Caki2 (cell line): ENCODE data around the gene SPON1. TPM values are rescaled to one million over a fixed set of nuclear protein-coding genes. Genes with fewer than 3 reads are reported as not detected.
A peak's percentile ranks its signal among the peaks of the same experiment; 100 is the strongest.
"Not testable (repeated sequence)": the region's sequence is repeated elsewhere in the genome, so short reads cannot be mapped to it uniquely, and the experiment has no call there.

Experiments
- DNase-seq: peaks from one replicate; pipeline ENCODE4 v3.0.0-alpha.2; 2015; ENCODE audit warnings: low read depth
- in situ Hi-C: cut with HindIII; loops from 2 replicates; pipeline ENCODE4 v1.10.0; 2016; ENCODE audit warnings: low sequenced_read_pairs, low pct_unique_long_range_greater_than_20kb, mixed read lengths
- total RNA-seq: library from RNA; depleted of rRNA; stranded (reverse); fragments of >200 nt; shearing (Covaris generic); gene quantifications from 2 replicates; pipeline ENCODE4 v1.2.3, GENCODE V29; 2014; ENCODE audit warnings: low replicate concordance

Gene SPON1
- total RNA-seq, 1 experiment from 2014 or later: 0.54 TPM

DNA sequence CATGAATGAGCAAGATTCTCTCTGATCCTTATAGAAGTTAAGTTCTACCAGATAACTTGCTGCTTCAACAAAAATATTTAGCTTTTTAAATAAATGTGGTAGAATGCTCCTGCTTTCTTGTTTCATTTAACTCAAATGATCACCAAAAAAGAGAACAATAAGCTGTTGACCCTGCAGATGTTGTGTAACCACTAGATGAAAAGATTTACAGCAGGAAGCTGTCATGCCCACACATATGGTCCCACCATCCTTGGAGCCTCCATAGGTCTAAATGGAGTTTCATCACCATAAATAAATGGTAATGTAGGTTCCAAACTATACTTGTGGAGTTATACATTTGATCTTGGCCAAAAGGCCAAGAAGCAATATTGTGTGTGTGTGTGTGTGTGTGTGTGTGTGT lies 277.7 kb downstream of the SPON1 start:
- DNase-seq: no peak
- in situ Hi-C loops: no loop called here

GRCh38 chr11:14240951-14241350 lies 278.4 kb downstream of the SPON1 start:
- in situ Hi-C loops: no loop called here

DNA sequence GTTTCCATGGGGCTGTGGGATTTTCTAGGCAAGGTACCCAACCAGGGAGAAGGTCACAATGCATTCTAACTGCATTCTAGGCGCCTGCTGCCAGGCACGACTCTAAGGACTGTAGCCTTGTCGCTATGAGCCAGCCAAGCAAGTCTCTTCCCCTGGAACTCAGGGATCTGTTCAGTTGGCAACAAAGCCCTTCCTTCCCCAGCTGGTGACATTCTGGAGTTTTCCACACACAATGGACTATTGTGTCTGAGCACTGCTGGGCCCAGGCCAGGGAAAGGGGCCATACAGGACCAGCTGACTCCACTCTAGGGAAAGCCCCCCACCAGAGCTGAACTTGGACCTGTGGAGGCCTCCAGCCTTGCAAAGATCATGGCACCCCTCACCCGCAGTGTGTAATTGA lies 279.7 kb downstream of the SPON1 start:
- no peak for DNase-seq
- in situ Hi-C loops: no loop called here

More at GRCh38 chr11:14240951-14241350, 278.4 kb downstream of the SPON1 start:
- DNase-seq: no peak

DNA sequence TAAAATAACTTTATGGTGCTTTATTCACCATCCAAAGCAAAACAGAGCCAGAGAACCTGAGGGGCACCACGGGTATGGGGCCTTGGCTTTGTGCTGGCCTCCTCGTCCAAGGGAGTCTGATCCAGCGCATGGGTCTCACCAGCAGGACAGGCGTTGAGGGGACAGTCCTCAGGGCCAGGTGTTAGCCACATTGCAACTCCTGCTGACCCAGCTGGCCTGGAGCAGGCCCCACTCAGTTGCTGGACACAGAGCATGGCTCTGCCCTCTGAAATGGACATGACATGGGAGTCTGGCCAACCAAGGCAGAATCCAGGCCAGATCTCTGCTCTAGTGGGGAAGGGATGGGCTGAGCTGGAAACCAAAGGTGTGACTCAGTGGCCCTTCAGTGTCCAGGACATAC lies 280.2 kb downstream of the SPON1 start:
- no peak for DNase-seq
- in situ Hi-C loops: no loop called here

- DNase-seq: no peak
- in situ Hi-C loops: no loop called here
Measured at GRCh38 chr11:14244926-14245325, 282.4 kb downstream of the SPON1 start.

DNA sequence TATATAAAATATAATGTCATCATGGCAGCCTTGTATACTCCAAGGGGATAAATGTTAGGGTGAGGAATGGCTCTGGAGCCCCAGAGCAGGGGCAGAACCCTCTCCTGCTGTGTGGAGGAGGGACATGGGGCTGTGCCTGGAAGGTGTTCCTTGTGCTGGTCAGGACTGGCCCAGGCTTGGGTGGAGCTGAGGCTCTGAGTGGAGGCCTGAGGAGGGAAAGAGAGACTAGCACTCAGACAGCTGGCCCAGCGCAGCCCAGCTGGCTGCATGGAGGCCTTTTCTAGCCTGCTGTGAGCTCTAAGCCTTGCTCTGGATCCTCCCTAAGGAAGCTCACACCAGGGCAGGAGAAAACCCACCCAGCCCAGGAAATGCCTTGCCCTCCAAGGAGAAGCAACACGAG lies 282.9 kb downstream of the SPON1 start:
- in situ Hi-C loops: no loop called here
- DNase-seq: no peak

DNA sequence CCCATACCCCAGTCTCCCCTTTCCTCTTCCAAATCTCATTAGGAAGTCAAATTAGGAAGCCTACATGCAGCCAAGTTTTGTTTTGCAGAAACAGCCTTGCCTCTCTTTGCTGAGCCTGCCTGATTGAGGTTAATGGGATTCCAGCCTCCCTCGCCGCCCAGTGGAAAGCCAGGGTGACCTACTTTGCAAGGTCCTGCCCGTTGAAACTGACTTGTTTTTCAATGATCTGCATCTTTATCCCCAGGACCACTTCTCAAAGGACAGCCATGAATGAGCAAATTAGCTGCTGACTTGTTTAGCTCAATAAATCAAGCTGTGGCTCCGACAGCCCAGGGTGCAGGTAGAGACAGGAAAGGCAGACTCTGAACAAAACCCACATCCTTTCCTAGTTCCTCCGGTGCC lies 286.1 kb downstream of the SPON1 start:
- in situ Hi-C loops: no loop called here
- DNase-seq: no peak

DNA sequence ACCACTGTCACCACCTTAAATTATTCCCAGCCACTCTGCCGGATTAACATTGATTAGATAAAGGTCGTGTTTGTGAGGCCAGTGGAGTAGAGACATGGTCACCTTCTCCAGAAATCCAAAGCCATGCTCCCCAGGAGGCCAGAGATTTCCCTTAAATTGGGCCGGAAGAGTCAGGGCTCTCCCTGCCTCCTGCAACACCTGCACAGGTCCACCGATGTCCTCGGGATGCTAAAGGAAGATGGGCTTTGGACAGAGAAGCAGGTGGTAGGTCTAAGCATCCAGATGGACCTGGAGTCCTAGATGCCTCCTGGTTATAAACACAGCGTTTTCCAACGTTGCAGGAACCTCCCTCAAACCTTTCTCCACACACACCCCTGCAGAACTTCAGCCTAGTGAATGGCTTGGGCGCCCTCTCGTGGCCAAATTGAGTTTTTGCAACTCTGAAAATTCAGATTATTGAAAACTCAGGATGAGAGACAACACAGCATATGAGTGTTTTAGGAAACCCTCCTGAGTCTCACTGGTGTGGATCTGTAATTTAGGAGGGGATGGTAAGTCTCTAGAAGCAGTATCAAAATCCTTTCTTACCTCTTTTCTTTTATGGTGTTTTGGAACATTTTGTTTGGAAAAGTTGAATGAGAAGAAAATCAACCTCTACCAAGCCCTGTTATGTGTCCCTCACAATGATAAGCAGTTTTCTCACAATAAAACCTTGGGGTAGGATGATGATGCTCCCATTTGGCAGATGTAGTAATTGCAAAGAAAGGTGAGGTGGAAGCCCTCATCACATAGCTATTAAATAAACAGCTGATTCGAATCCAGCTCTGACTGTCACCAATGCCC lies 286.8 kb downstream of the SPON1 start:
- in situ Hi-C loops: no loop called here
- DNase-seq: peak; percentile 44

- in situ Hi-C loops: no loop called here
Measured at GRCh38 chr11:14251754-14252153, 289.2 kb downstream of the SPON1 start.

GRCh38 chr11:14252501-14252900 lies 290.0 kb downstream of the SPON1 start:
- in situ Hi-C loops, DNase-seq: not testable (repeated sequence)

More at GRCh38 chr11:14251754-14252153, 289.2 kb downstream of the SPON1 start:
- DNase-seq: no peak

GRCh38 chr11:14253421-14253820 lies 290.9 kb downstream of the SPON1 start:
- in situ Hi-C loops: no loop called here
- DNase-seq: no peak

- in situ Hi-C loops: no loop called here
- no peak for DNase-seq
Measured at GRCh38 chr11:14253840-14254239, 291.3 kb downstream of the SPON1 start.

DNA sequence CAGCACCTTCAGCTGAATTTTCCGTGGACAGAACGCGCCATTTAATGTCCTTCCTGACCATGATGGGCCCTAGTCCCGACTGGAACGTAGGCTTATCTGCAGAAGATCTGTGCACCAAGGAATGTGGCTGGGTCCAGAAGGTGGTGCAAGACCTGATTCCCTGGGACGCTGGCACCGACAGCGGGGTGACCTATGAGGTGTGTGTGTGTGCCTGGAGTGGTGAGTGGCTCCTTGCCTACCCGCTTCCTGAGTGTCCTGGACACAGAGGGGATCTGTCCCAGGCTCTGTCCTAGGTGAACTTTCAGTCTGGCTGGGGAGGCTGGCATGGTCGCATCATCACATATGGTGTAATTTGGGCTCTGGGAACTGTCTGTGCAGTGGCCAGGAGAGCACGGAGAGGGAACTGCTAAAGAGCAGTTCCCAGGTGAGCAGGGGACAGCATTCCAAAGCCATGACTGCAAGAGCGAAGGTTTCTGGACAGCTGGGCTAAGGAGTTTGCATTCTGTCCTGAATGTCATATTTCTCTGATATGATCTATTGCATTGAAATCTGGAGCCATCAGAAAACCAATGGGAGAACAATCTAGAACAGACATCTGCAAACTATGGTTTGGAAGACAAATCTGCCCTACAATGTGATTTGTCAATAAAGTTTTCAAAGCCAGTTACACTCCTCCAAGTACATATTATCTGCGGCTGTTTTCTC lies 292.2 kb downstream of the SPON1 start:
- no peak for DNase-seq
- in situ Hi-C loops: no loop called here

DNA sequence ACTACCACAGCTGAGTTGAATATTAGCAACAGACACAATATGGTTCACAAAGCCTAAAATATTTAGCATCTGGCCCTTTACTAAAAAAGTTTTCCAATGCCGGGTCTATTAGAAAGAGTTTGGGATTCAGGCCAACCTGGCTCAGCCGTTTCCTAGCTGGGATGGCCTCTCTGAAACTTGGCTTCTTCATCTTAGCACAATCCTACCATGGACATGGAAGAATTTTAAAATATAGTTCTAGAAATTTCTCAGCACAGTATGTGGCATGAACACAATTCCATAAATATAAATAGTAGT lies 292.7 kb downstream of the SPON1 start:
- in situ Hi-C loops: no loop called here
- no peak for DNase-seq

GRCh38 chr11:14258221-14258935 lies 295.9 kb downstream of the SPON1 start:
- DNase-seq: peak; percentile 40
- in situ Hi-C loops: no loop called here

DNA sequence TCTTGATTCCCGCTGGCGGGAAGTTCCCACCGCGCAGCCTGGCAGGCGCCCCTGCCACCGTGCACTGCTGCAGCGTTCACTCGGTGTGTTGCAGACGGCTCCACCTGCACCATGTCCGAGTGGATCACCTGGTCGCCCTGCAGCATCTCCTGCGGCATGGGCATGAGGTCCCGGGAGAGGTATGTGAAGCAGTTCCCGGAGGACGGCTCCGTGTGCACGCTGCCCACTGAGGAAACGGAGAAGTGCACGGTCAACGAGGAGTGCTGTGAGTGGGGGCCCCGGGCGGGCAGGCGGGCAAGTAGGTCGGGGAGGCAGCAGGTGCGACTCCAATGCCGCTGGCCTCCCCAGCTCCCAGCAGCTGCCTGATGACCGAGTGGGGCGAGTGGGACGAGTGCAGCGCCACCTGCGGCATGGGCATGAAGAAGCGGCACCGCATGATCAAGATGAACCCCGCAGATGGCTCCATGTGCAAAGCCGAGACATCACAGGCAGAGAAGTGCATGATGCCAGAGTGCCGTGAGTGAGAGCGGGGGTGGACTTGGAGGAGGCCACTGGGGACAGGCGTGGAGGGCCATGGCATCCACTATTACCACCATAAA lies 296.8 kb downstream of the SPON1 start:
- in situ Hi-C loops: no loop called here

DNA sequence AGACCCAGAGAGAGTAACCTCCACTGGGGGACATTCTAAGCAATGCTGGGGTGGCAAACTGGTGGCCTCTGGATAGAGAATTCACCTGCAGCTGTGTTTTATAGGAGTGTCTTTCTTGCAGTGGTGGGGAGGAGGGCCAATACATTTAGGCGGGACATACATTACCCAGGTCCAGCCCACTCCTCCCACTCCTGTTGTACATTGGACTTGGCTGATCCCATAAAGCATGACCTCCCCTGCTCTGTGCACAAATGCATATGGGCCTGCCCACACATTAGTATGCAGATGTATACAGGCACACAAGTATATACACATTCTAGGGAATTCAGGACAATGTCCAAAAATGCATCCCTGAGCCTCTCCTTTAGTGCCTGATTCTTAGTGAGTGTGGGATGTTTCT lies 297.4 kb downstream of the SPON1 start:
- in situ Hi-C loops: no loop called here
- DNase-seq: no peak

More for the DNA sequence above, 296.8 kb downstream of the SPON1 start:
- no peak for DNase-seq

DNA sequence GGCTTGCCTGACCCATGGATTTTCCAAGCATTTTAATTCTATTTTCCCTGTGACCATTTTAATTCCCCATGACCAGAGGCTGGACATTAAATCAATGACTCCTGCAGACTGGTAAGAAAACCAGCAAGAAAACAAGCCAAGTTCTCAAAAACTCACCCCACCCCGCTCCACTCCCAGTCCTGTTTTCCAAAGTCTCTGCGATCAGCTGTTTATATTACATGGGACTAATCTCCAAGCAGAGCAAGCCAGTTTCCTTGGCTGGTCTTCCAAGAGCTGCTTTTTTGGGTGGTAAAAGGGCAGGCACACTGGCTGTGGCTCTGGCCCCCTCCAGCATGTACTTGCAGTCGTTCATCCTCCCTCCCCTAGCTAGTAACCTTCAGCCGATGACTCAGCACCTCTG lies 298.5 kb downstream of the SPON1 start:
- in situ Hi-C loops: no loop called here
- no peak for DNase-seq
